22Rv1 (cell line): ENCODE results near the gene COL5A1.

Experiments
- ZFX ChIP-seq: fragments of 450-650 bp; IDR thresholded peaks from 2 replicates; pipeline ENCODE4 v1.6.1; 2017; ENCODE audit warnings: antibody characterized with exemption, borderline replicate concordance
- TF ChIP-seq, protein P1 (sequence below): fragments of 450-650 bp; IDR thresholded peaks from 2 replicates; pipeline ENCODE4 v1.5.1; 2017; ENCODE audit warnings: mild to moderate bottlenecking

DNA sequence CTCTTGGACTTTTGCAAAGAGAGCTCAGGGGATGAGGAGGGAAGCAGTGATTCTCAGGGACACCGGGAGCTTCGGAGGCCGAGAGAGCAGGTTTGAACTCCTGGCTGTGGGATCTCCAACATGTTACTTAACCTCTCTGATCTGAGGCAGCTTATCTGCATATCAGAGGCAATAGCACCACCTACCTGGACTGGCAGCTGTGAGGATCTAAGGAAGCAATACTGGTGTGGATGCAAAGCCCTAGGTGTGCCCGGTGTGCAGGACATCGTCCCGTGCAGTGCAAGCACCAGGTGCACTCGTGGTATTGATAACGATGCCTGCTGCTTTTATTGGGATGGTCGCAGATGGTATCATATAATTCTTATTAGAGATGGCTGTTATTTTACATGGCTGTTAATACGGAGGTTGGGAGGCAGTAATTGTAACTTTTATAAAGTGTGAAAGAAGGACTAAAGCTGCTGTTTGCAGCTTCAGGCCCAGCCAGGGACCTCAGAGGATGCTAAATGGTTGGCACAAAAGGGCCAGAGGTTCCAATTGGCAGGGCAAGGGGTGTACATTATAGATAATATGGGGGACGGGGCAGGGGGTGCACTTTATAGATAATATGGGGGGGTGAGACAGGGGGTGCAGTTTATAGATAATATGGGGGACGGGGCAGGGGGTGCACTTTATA lies 14.9 kb downstream of the COL5A1 start:
- TF ChIP-seq, protein P1, sequence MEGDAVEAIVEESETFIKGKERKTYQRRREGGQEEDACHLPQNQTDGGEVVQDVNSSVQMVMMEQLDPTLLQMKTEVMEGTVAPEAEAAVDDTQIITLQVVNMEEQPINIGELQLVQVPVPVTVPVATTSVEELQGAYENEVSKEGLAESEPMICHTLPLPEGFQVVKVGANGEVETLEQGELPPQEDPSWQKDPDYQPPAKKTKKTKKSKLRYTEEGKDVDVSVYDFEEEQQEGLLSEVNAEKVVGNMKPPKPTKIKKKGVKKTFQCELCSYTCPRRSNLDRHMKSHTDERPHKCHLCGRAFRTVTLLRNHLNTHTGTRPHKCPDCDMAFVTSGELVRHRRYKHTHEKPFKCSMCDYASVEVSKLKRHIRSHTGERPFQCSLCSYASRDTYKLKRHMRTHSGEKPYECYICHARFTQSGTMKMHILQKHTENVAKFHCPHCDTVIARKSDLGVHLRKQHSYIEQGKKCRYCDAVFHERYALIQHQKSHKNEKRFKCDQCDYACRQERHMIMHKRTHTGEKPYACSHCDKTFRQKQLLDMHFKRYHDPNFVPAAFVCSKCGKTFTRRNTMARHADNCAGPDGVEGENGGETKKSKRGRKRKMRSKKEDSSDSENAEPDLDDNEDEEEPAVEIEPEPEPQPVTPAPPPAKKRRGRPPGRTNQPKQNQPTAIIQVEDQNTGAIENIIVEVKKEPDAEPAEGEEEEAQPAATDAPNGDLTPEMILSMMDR, result no peak
- TF ChIP-seq ZFX, result no peak
